ENCODE data around the gene SAMD1. TPM values are rescaled to one million over a fixed set of nuclear protein-coding genes. Genes with fewer than 3 reads are reported as not detected.
"Not testable (repeated sequence)": the region's sequence is repeated elsewhere in the genome, so short reads cannot be mapped to it uniquely, and the experiment has no call there.

Gene SAMD1
- total RNA-seq, 1 donor from 2014 or later = 12.5 TPM

GRCh38 chr19:14054721-14055120 lies 35.8 kb downstream of the SAMD1 start:
- no peak overlapping the region for H3K27ac ChIP-seq (ENCODE audit: low read depth, low read length)
- no peaks in the 10 kb centered on the region for H3K9me3 ChIP-seq (ENCODE audit: control insufficient read depth in 3 of 3, low read length in 3 of 3)
- peaks cover 0 to 8% (median 4%) of the 10 kb centered on the region in 3 donors for H3K4me1 ChIP-seq (ENCODE audit: control insufficient read depth in 3 of 3, insufficient read depth in 3 of 3, low read length in 3 of 3)
- no peaks in the 10 kb centered on the region for H3K36me3 ChIP-seq (ENCODE audit: control insufficient read depth in 3 of 3, insufficient read depth in 3 of 3, low read length in 3 of 3)
- H3K27me3 ChIP-seq (ENCODE audit: control insufficient read depth in 3 of 3, insufficient read depth in 3 of 3, low read length in 3 of 3) = peaks cover 18 to 33% (median 27%) of the 10 kb centered on the region in 3 donors
- no peak overlapping the region for H3K9ac ChIP-seq (ENCODE audit: low read depth in 1 of 3, low read length in 3 of 3)
- no peak overlapping the region for H3K4me3 ChIP-seq (ENCODE audit: low read length in 3 of 3)

DNA sequence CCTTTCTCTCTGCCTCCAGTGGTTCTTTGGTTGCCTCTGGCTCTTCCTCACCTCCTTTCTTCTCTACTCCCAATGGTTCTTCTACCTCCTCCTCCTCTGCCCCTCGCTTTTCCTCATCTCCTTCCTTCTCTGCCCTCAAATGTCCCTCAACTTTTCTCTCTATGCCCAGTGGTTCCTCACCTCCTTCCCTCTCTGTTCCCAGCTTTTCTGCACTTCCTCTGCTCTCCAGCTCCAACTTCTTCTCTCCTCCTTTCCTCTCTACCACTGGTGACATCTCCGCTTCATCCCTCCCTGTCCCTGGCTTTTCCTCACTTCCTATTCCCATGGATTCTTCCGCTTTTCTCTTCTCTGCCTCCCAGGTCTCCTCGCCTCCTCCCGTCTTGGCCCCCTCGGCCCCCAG lies 36.5 kb downstream of the SAMD1 start:
- peaks cover 0 to 8% (median 4%) of the 10 kb centered on the region in 3 donors for H3K4me1 ChIP-seq (ENCODE audit: control insufficient read depth in 3 of 3, insufficient read depth in 3 of 3, low read length in 3 of 3)
- no peak overlapping the region for H3K4me3 ChIP-seq (ENCODE audit: low read length in 3 of 3)
- H3K9ac ChIP-seq (ENCODE audit: low read depth in 1 of 3, low read length in 3 of 3) = no peak overlapping the region
- no peaks in the 10 kb centered on the region for H3K36me3 ChIP-seq (ENCODE audit: control insufficient read depth in 3 of 3, insufficient read depth in 3 of 3, low read length in 3 of 3)
- H3K9me3 ChIP-seq (ENCODE audit: control insufficient read depth in 3 of 3, low read length in 3 of 3) = no peaks in the 10 kb centered on the region
- peaks cover 12 to 26% (median 20%) of the 10 kb centered on the region in 3 donors for H3K27me3 ChIP-seq (ENCODE audit: control insufficient read depth in 3 of 3, insufficient read depth in 3 of 3, low read length in 3 of 3)
- H3K27ac ChIP-seq (ENCODE audit: low read depth, low read length) = no peak overlapping the region

- Histone ChIP-seq H3K9me3 (ENCODE audit: control insufficient read depth in 3 of 3, low read length in 3 of 3) (no peaks in the 10 kb centered on the region), H3K4me1 (ENCODE audit: control insufficient read depth in 3 of 3, insufficient read depth in 3 of 3, low read length in 3 of 3) (peaks cover 0 to 8% (median 4%) of the 10 kb centered on the region in 3 donors), H3K27me3 (ENCODE audit: control insufficient read depth in 3 of 3, insufficient read depth in 3 of 3, low read length in 3 of 3) (peaks cover 6 to 20% (median 14%) of the 10 kb centered on the region in 3 donors), H3K9ac (ENCODE audit: low read depth in 1 of 3, low read length in 3 of 3) (no peak overlapping the region), H3K36me3 (ENCODE audit: control insufficient read depth in 3 of 3, insufficient read depth in 3 of 3, low read length in 3 of 3) (no peaks in the 10 kb centered on the region), H3K27ac (ENCODE audit: low read depth, low read length) (no peak overlapping the region), H3K4me3 (ENCODE audit: low read length in 3 of 3) (no peak overlapping the region)
These were observed 37.1 kb downstream of the SAMD1 start for GRCh38 chr19:14053500-14053899.

- no peak overlapping the region for H3K27ac ChIP-seq (ENCODE audit: low read depth, low read length)
- no peaks in the 10 kb centered on the region for H3K36me3 ChIP-seq (ENCODE audit: control insufficient read depth in 3 of 3, insufficient read depth in 3 of 3, low read length in 3 of 3)
- H3K9me3 ChIP-seq (ENCODE audit: control insufficient read depth in 3 of 3, low read length in 3 of 3) = no peaks in the 10 kb centered on the region
- H3K27me3 ChIP-seq (ENCODE audit: control insufficient read depth in 3 of 3, insufficient read depth in 3 of 3, low read length in 3 of 3) = peaks cover 2 to 16% (median 10%) of the 10 kb centered on the region in 3 donors
- no peak overlapping the region for H3K9ac ChIP-seq (ENCODE audit: low read depth in 1 of 3, low read length in 3 of 3)
- no peak overlapping the region for H3K4me3 ChIP-seq (ENCODE audit: low read length in 3 of 3)
- peaks cover 0 to 5% (median 4%) of the 10 kb centered on the region in 3 donors for H3K4me1 ChIP-seq (ENCODE audit: control insufficient read depth in 3 of 3, insufficient read depth in 3 of 3, low read length in 3 of 3)
These were observed 37.5 kb downstream of the SAMD1 start for GRCh38 chr19:14053032-14053431.

DNA sequence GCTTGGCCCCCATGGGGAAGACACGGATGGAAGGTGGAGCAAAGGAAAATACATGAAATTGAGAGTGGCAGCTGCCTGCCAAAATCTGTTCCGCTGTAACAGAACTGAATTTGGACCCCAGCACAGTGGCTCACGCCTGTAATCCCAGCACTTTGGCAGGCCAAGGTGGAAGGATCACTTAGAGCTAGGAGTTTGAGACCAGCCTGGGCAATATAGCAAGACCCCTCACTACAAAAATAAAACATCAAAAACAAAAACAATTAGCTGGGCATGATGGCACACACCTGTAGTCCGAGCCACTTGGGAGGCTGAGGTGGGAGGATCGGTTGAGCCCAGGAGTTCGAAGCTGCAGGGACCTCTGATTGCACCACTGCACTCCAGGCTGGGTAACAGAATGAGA lies 38.1 kb downstream of the SAMD1 start:
- Histone ChIP-seq H3K27ac (ENCODE audit: low read depth, low read length) (no peak overlapping the region), H3K9me3 (ENCODE audit: control insufficient read depth in 3 of 3, low read length in 3 of 3) (no peaks in the 10 kb centered on the region), H3K36me3 (ENCODE audit: control insufficient read depth in 3 of 3, insufficient read depth in 3 of 3, low read length in 3 of 3) (no peaks in the 10 kb centered on the region)

GRCh38 chr19:14051980-14052379 lies 38.6 kb downstream of the SAMD1 start:
- H3K27ac ChIP-seq (ENCODE audit: low read depth, low read length) = no peak overlapping the region
- no peak overlapping the region for H3K9ac ChIP-seq (ENCODE audit: low read depth in 1 of 3, low read length in 3 of 3)
- H3K36me3 ChIP-seq (ENCODE audit: control insufficient read depth in 3 of 3, insufficient read depth in 3 of 3, low read length in 3 of 3) = no peaks in the 10 kb centered on the region
- H3K4me1 ChIP-seq (ENCODE audit: control insufficient read depth in 3 of 3, insufficient read depth in 3 of 3, low read length in 3 of 3) = peaks cover 0 to 2% (median 0%) of the 10 kb centered on the region in 3 donors
- H3K27me3 ChIP-seq (ENCODE audit: control insufficient read depth in 3 of 3, insufficient read depth in 3 of 3, low read length in 3 of 3) = peaks cover 0 to 11% (median 6%) of the 10 kb centered on the region in 3 donors
- H3K9me3 ChIP-seq (ENCODE audit: control insufficient read depth in 3 of 3, low read length in 3 of 3) = no peaks in the 10 kb centered on the region
- H3K4me3 ChIP-seq (ENCODE audit: low read length in 3 of 3) = no peak overlapping the region

More for the DNA sequence above, 38.1 kb downstream of the SAMD1 start:
- no peak overlapping the region for H3K4me3 ChIP-seq (ENCODE audit: low read length in 3 of 3)
- peaks cover 0 to 3% (median 0%) of the 10 kb centered on the region in 3 donors for H3K4me1 ChIP-seq (ENCODE audit: control insufficient read depth in 3 of 3, insufficient read depth in 3 of 3, low read length in 3 of 3)
- H3K27me3 ChIP-seq (ENCODE audit: control insufficient read depth in 3 of 3, insufficient read depth in 3 of 3, low read length in 3 of 3) = peaks cover 0 to 12% (median 6%) of the 10 kb centered on the region in 3 donors
- no peak overlapping the region for H3K9ac ChIP-seq (ENCODE audit: low read depth in 1 of 3, low read length in 3 of 3)

- H3K9me3 ChIP-seq (ENCODE audit: control insufficient read depth in 3 of 3, low read length in 3 of 3); H3K36me3 ChIP-seq (ENCODE audit: control insufficient read depth in 3 of 3, insufficient read depth in 3 of 3, low read length in 3 of 3); H3K4me1 ChIP-seq (ENCODE audit: control insufficient read depth in 3 of 3, insufficient read depth in 3 of 3, low read length in 3 of 3); H3K4me3 ChIP-seq (ENCODE audit: low read length in 3 of 3); H3K27ac ChIP-seq (ENCODE audit: low read depth, low read length); H3K27me3 ChIP-seq (ENCODE audit: control insufficient read depth in 3 of 3, insufficient read depth in 3 of 3, low read length in 3 of 3); H3K9ac ChIP-seq (ENCODE audit: low read depth in 1 of 3, low read length in 3 of 3): not testable (repeated sequence)
These were observed 39.6 kb downstream of the SAMD1 start for GRCh38 chr19:14050961-14051360.

- no peaks in the 10 kb centered on the region for H3K36me3 ChIP-seq (ENCODE audit: control insufficient read depth in 3 of 3, insufficient read depth in 3 of 3, low read length in 3 of 3)
- H3K27me3 ChIP-seq (ENCODE audit: control insufficient read depth in 3 of 3, insufficient read depth in 3 of 3, low read length in 3 of 3) = peaks cover 0 to 5% (median 3%) of the 10 kb centered on the region in 3 donors
- no peaks in the 10 kb centered on the region for H3K4me1 ChIP-seq (ENCODE audit: control insufficient read depth in 3 of 3, insufficient read depth in 3 of 3, low read length in 3 of 3)
- no peak overlapping the region for H3K27ac ChIP-seq (ENCODE audit: low read depth, low read length)
- no peak overlapping the region for H3K4me3 ChIP-seq (ENCODE audit: low read length in 3 of 3)
- H3K9me3 ChIP-seq (ENCODE audit: control insufficient read depth in 3 of 3, low read length in 3 of 3) = no peaks in the 10 kb centered on the region
- H3K9ac ChIP-seq (ENCODE audit: low read depth in 1 of 3, low read length in 3 of 3) = no peak overlapping the region
These were observed 40.0 kb downstream of the SAMD1 start for GRCh38 chr19:14050512-14050911.

DNA sequence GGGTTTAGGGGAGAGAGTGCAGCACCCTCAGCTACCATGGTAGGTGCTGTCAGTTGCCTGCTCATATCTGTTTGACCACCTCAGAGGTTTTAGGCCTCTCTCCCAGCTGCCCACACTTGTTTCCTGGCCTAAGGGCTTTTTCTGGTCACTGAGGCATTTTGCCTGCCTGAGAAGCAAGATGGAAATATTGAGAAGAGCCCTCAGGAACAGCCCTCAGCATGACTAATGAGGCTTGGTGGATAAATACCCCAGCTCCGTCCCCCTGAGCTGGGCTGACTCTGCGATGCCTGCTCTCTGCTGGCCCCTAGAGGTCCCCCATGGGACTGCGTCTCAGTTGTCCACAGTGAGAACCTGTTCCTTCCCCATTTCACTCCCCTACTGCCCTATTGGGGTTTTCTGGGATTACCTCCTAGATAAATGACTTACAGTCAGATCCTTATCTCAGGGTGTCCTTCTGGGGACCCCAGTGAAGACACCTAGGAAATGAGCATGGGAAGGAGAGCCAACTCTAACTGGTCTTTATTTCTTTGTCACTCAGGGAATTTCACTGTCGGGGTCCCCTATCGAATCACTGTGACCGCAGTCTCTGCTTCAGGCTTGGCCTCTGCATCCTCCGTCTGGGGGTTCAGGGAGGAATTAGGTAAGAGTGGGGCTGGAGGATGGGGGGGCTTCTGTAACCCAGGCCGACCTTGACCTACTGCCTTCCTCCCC lies 42.0 kb downstream of the SAMD1 start:
- no peak overlapping the region for H3K27ac ChIP-seq (ENCODE audit: low read depth, low read length)
- H3K4me1 ChIP-seq (ENCODE audit: control insufficient read depth in 3 of 3, insufficient read depth in 3 of 3, low read length in 3 of 3) = no peaks in the 10 kb centered on the region

GRCh38 chr19:14047866-14048265 lies 42.7 kb downstream of the SAMD1 start:
- H3K27me3 ChIP-seq (ENCODE audit: control insufficient read depth in 3 of 3, insufficient read depth in 3 of 3, low read length in 3 of 3); H3K4me1 ChIP-seq (ENCODE audit: control insufficient read depth in 3 of 3, insufficient read depth in 3 of 3, low read length in 3 of 3); H3K9me3 ChIP-seq (ENCODE audit: control insufficient read depth in 3 of 3, low read length in 3 of 3); H3K36me3 ChIP-seq (ENCODE audit: control insufficient read depth in 3 of 3, insufficient read depth in 3 of 3, low read length in 3 of 3); H3K4me3 ChIP-seq (ENCODE audit: low read length in 3 of 3); H3K27ac ChIP-seq (ENCODE audit: low read depth, low read length); H3K9ac ChIP-seq (ENCODE audit: low read depth in 1 of 3, low read length in 3 of 3): not testable (repeated sequence)

More for the DNA sequence above, 42.0 kb downstream of the SAMD1 start:
- no peaks in the 10 kb centered on the region for H3K9me3 ChIP-seq (ENCODE audit: control insufficient read depth in 3 of 3, low read length in 3 of 3)
- no peak overlapping the region for H3K9ac ChIP-seq (ENCODE audit: low read depth in 1 of 3, low read length in 3 of 3)
- no peaks in the 10 kb centered on the region for H3K27me3 ChIP-seq (ENCODE audit: control insufficient read depth in 3 of 3, insufficient read depth in 3 of 3, low read length in 3 of 3)
- no peak overlapping the region for H3K4me3 ChIP-seq (ENCODE audit: low read length in 3 of 3)
- H3K36me3 ChIP-seq (ENCODE audit: control insufficient read depth in 3 of 3, insufficient read depth in 3 of 3, low read length in 3 of 3) = no peaks in the 10 kb centered on the region

All from skeletal muscle tissue (tissue), 4 donors.